GM23338 (cell line): ENCODE data around the gene SIAH1. TPM values are rescaled to one million over a fixed set of nuclear protein-coding genes. Genes with fewer than 3 reads are reported as not detected.

ENCODE experiments used
- ATAC-seq: fragments of 200-7000 bp; cut with Tn5 transposase; 3 replicates; pipeline ENCODE4 v1.9.1; 2020
- DNase-seq: peaks from one replicate; pipeline ENCODE4 v3.0.0-alpha.2; 2015; ENCODE audit warnings: low spot score
- H2AFZ ChIP-seq: fragments of 200-600 bp; sonication (generic); 2 replicates; pipeline ENCODE4 v1.8.0; 2016; ENCODE audit warnings: antibody characterized with exemption, mild to moderate bottlenecking, moderate library complexity
- H3F3A ChIP-seq: fragments of 200-600 bp; sonication (generic); replicated peaks from 2 replicates; pipeline ENCODE4 v1.8.0; 2017; ENCODE audit warnings: antibody characterized with exemption, mixed run types, low read depth
- H3K27ac ChIP-seq: fragments of 200-600 bp; sonication (generic); 2 replicates; pipeline ENCODE4 v1.6.1; 2016; ENCODE audit warnings: low read depth
- H3K27me3 ChIP-seq: fragments of 200-600 bp; sonication (generic); 2 replicates; pipeline ENCODE4 v1.8.0; 2016; ENCODE audit warnings: mild to moderate bottlenecking, mixed run types, moderate library complexity; ENCODE audit not compliant: insufficient read depth
- H3K36me3 ChIP-seq: fragments of 200-600 bp; sonication (generic); 2 replicates; pipeline ENCODE4 v1.8.0; 2016; ENCODE audit warnings: mild to moderate bottlenecking; ENCODE audit not compliant: insufficient read depth
- H3K4me1 ChIP-seq: fragments of 200-600 bp; sonication (generic); 2 replicates; pipeline ENCODE4 v1.8.0; 2016; ENCODE audit warnings: mild to moderate bottlenecking, moderate library complexity; ENCODE audit not compliant: insufficient read depth
- H3K4me2 ChIP-seq: fragments of 200-600 bp; sonication (generic); 2 replicates; pipeline ENCODE4 v1.7.1; 2017; ENCODE audit warnings: mixed run types
- H3K4me3 ChIP-seq: fragments of 200-600 bp; sonication (generic); 2 replicates; pipeline ENCODE4 v1.6.1; 2016; ENCODE audit warnings: mixed run types
- H3K79me2 ChIP-seq: fragments of 200-600 bp; sonication (generic); replicated peaks from 2 replicates; pipeline ENCODE4 v1.8.0; 2017; ENCODE audit warnings: mild to moderate bottlenecking; ENCODE audit not compliant: insufficient read depth
- H3K9me2 ChIP-seq: fragments of 200-600 bp; sonication (generic); 2 replicates; pipeline ENCODE4 v1.8.0; 2017; ENCODE audit not compliant: insufficient read depth
- H4K20me1 ChIP-seq: fragments of 200-600 bp; sonication (generic); replicated peaks from 2 replicates; pipeline ENCODE4 v1.8.0; 2017; ENCODE audit warnings: mild to moderate bottlenecking; ENCODE audit not compliant: insufficient read depth
- H3K27ac Mint-ChIP-seq: 2 replicates; pipeline ENCODE4 v1.8.0; 2020; ENCODE audit warnings: inconsistent platforms, mild to moderate bottlenecking, moderate library complexity, mixed read lengths
- H3K27me3 Mint-ChIP-seq: 3 replicates; pipeline ENCODE4 v1.8.0; 2022; ENCODE audit warnings: low read depth, mild to moderate bottlenecking, moderate library complexity, mixed read lengths, inconsistent platforms; ENCODE audit not compliant: insufficient read depth, poor library complexity
- H3K36me3 Mint-ChIP-seq: 3 replicates; pipeline ENCODE4 v1.8.0; 2021; ENCODE audit warnings: low read depth, mild to moderate bottlenecking, inconsistent platforms, moderate library complexity, mixed read lengths
- H3K4me1 Mint-ChIP-seq: 3 replicates; pipeline ENCODE4 v1.8.0; 2020; ENCODE audit warnings: mild to moderate bottlenecking, inconsistent platforms, mixed read lengths
- H3K4me3 Mint-ChIP-seq: 3 replicates; pipeline ENCODE4 v1.8.0; 2021; ENCODE audit warnings: moderate library complexity, mild to moderate bottlenecking, inconsistent platforms, mixed read lengths
- H3K9me3 Mint-ChIP-seq: 3 replicates; pipeline ENCODE4 v1.8.0; 2020; ENCODE audit warnings: moderate library complexity, mild to moderate bottlenecking, inconsistent platforms, mixed read lengths
- CREB1 ChIP-seq: fragments of 250-450 bp; sonication (Bioruptor Pico); IDR thresholded peaks from 2 replicates; pipeline ENCODE4 v1.5.0; 2020; ENCODE audit warnings: low read depth, mild to moderate bottlenecking, moderate library complexity
- JUNB ChIP-seq: IDR thresholded peaks from one replicate; pipeline ENCODE4 v1.6.1; 2016; ENCODE audit warnings: antibody characterized with exemption; ENCODE audit not compliant: unreplicated experiment
- STAT1 ChIP-seq: IDR thresholded peaks from one replicate; pipeline ENCODE4 v1.6.1; 2016; ENCODE audit warnings: antibody characterized with exemption; ENCODE audit not compliant: unreplicated experiment
- ZNF114 ChIP-seq: fragments of 250-450 bp; sonication (Bioruptor Pico); IDR thresholded peaks from 2 replicates; pipeline ENCODE4 v1.5.0; 2020; ENCODE audit warnings: mild to moderate bottlenecking, moderate library complexity
- ZNF331 ChIP-seq: fragments of 250-450 bp; sonication (Bioruptor Pico); IDR thresholded peaks from 2 replicates; pipeline ENCODE4 v1.5.0; 2020; ENCODE audit warnings: low read depth, mild to moderate bottlenecking, moderate library complexity
- polyA plus RNA-seq: library from polyadenylated mRNA; unstranded; fragments of >200 nt; fragmentation: Nextera tagmentation; extraction: Ambion mirVana; gene quantifications from 2 replicates; pipeline ENCODE4 v1.2.1, GENCODE V29; 2016
- total RNA-seq: library from RNA; depleted of rRNA; stranded (reverse); fragments of >200 nt; shearing (Covaris generic); gene quantifications from 2 replicates; pipeline ENCODE4 v1.2.3, GENCODE V29; 2014
- TF ChIP-seq, protein P1 (sequence below): IDR thresholded peaks from one replicate; pipeline ENCODE4 v1.6.1; 2018; ENCODE audit warnings: antibody characterized with exemption; ENCODE audit not compliant: unreplicated experiment
- TF ChIP-seq, protein P2 (sequence below), 2 experiments: fragments of 200-600 bp in 1 of 2; sonication (generic) in 1 of 2; conservative IDR thresholded peaks; 2 replicates each; pipeline versions ENCODE4 v1.5.1 to v1.6.1; 2016 to 2017; ENCODE audit warnings: antibody characterized with exemption in 2 of 2, low read depth in 2 of 2, mild to moderate bottlenecking in 2 of 2, moderate library complexity in 1 of 2
- TF ChIP-seq, protein P3 (sequence below): IDR thresholded peaks from 2 replicates; pipeline ENCODE4 v1.6.1; 2016; ENCODE audit warnings: antibody characterized with exemption

The SIAH1 gene
- total and polyA plus RNA-seq, 2 experiments from 2014 or later, result 42.0 to 52.7 TPM

DNA sequence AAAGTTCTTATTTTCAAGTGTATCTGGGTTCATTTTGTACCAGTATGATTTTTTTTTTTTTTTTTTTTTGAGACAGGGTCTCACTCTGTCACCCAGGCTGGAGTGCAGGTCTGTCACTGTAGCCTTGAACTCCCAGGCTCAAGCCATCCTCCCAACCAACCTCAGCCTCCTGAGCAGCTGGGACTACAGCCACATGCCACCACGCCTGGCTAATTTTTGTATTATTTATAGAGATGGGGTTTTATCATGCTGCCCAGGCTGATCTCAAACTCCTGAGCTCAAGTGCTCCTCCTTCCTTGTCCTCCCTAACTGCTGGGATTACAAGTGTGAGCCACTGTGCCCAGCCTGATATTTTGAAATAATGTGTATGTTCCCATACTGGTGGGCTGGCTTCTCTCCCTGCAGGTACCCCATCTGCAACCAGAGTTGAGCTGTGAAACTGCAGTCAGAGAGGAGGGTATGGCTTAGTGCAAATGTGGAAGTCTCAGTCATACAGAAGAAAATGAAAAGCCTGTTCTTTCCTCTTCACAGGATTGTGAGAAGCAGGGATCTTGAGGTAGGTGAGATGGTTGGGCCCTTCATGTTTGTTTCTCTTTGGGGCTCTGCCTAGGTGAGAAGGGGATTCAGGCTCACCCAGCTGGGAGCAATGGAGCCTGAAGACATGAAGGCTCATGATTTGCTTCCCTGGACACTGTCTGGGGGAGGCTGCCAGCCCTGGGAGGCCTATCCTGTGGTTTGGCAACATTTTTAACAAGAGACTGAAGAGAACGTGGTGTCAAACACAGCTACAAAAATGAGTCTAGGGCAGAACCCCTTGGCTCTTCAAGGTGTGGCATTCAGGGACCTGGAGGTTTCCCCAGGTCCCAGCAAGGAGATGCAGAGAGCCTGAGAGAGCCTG is 41.3 kb upstream of the SIAH1 start:
- no peak overlapping the region for H2AFZ ChIP-seq
- no peaks in the 10 kb centered on the region for H3K9me2 ChIP-seq
- no peak overlapping the region for H3K27ac ChIP-seq
- no peaks in the 10 kb centered on the region; the same call in 2 of the 3 replicates for H3K9me3 Mint-ChIP-seq
- no peak overlapping the region for H3K4me3 ChIP-seq
- TF ChIP-seq CREB1 (CRISPR knock-in tag) (no peak), ZNF331 (CRISPR knock-in tag) (no peak), STAT1 (no peak)
- TF ChIP-seq, protein P1, sequence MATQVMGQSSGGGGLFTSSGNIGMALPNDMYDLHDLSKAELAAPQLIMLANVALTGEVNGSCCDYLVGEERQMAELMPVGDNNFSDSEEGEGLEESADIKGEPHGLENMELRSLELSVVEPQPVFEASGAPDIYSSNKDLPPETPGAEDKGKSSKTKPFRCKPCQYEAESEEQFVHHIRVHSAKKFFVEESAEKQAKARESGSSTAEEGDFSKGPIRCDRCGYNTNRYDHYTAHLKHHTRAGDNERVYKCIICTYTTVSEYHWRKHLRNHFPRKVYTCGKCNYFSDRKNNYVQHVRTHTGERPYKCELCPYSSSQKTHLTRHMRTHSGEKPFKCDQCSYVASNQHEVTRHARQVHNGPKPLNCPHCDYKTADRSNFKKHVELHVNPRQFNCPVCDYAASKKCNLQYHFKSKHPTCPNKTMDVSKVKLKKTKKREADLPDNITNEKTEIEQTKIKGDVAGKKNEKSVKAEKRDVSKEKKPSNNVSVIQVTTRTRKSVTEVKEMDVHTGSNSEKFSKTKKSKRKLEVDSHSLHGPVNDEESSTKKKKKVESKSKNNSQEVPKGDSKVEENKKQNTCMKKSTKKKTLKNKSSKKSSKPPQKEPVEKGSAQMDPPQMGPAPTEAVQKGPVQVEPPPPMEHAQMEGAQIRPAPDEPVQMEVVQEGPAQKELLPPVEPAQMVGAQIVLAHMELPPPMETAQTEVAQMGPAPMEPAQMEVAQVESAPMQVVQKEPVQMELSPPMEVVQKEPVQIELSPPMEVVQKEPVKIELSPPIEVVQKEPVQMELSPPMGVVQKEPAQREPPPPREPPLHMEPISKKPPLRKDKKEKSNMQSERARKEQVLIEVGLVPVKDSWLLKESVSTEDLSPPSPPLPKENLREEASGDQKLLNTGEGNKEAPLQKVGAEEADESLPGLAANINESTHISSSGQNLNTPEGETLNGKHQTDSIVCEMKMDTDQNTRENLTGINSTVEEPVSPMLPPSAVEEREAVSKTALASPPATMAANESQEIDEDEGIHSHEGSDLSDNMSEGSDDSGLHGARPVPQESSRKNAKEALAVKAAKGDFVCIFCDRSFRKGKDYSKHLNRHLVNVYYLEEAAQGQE, result no peak
- TF ChIP-seq, protein P2, sequence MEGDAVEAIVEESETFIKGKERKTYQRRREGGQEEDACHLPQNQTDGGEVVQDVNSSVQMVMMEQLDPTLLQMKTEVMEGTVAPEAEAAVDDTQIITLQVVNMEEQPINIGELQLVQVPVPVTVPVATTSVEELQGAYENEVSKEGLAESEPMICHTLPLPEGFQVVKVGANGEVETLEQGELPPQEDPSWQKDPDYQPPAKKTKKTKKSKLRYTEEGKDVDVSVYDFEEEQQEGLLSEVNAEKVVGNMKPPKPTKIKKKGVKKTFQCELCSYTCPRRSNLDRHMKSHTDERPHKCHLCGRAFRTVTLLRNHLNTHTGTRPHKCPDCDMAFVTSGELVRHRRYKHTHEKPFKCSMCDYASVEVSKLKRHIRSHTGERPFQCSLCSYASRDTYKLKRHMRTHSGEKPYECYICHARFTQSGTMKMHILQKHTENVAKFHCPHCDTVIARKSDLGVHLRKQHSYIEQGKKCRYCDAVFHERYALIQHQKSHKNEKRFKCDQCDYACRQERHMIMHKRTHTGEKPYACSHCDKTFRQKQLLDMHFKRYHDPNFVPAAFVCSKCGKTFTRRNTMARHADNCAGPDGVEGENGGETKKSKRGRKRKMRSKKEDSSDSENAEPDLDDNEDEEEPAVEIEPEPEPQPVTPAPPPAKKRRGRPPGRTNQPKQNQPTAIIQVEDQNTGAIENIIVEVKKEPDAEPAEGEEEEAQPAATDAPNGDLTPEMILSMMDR (conservative IDR thresholded peaks at IDR 0.05; ENCODE audit: low read depth in 2 of 2), result no peak
- no peak overlapping the region for H3K27ac Mint-ChIP-seq
- H3K4me1 ChIP-seq, result no peaks in the 10 kb centered on the region
- H4K20me1 ChIP-seq, result no peaks in the 10 kb centered on the region
- peaks cover 7% of the 10 kb centered on the region for H3K27me3 Mint-ChIP-seq
- ATAC-seq (no peak), DNase-seq (no peak)
- no peaks in the 10 kb centered on the region for H3F3A ChIP-seq
- H3K27me3 ChIP-seq, result no peaks in the 10 kb centered on the region
- no peaks in the 10 kb centered on the region for H3K36me3 ChIP-seq
- no peak overlapping the region for H3K4me3 Mint-ChIP-seq
- H3K36me3 Mint-ChIP-seq, result no peaks in the 10 kb centered on the region
- H3K79me2 ChIP-seq, result no peaks in the 10 kb centered on the region
- H3K4me2 ChIP-seq, result no peak overlapping the region
- no peaks in the 10 kb centered on the region for H3K4me1 Mint-ChIP-seq

DNA sequence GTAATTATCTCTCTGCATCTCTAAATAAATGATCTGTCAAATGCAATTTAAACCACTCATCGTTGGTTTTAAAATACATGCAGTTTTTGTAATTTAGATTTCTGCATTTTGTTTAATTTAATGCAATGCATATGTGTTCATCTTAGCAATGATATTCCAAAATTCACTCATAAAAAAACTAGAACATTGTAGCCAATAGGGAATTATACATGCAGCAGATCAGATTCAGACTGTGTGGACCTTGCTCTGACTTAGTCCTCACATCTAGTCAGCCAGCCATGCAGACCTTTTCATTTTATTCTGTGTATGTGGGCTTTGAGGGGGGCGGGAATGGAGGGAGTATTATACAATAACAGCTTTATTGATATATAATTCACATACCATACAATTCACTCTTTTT is 37.3 kb upstream of the SIAH1 start:
- H3K27ac ChIP-seq, result no peak overlapping the region
- DNase-seq, result no peak
- Mint-ChIP-seq H3K9me3 (peaks cover 5% of the 10 kb centered on the region), H3K4me1 (no peaks in the 10 kb centered on the region), H3K27ac (no peak overlapping the region), H3K27me3 (peaks cover 6% of the 10 kb centered on the region), H3K36me3 (0 out of 3 replicates have a peak, but pooled peaks cover 3% of the 10 kb centered on the region), H3K4me3 (no peak overlapping the region)
- no peak overlapping the region for H2AFZ ChIP-seq
- no peak for ATAC-seq
- no peak for TF ChIP-seq ZNF114
- no peak for TF ChIP-seq STAT1
- no peak for TF ChIP-seq JUNB
- no peak for TF ChIP-seq CREB1 (CRISPR knock-in tag)
- TF ChIP-seq, protein P3, sequence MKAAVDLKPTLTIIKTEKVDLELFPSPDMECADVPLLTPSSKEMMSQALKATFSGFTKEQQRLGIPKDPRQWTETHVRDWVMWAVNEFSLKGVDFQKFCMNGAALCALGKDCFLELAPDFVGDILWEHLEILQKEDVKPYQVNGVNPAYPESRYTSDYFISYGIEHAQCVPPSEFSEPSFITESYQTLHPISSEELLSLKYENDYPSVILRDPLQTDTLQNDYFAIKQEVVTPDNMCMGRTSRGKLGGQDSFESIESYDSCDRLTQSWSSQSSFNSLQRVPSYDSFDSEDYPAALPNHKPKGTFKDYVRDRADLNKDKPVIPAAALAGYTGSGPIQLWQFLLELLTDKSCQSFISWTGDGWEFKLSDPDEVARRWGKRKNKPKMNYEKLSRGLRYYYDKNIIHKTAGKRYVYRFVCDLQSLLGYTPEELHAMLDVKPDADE, result no peak
- no peaks in the 10 kb centered on the region for H3K79me2 ChIP-seq
- no peaks in the 10 kb centered on the region for H3K4me1 ChIP-seq
- no peaks in the 10 kb centered on the region for H3K27me3 ChIP-seq
- H3F3A ChIP-seq, result no peaks in the 10 kb centered on the region
- no peaks in the 10 kb centered on the region for H4K20me1 ChIP-seq
- no peak overlapping the region for H3K4me3 ChIP-seq
- H3K9me2 ChIP-seq, result no peaks in the 10 kb centered on the region
- no peaks in the 10 kb centered on the region for H3K36me3 ChIP-seq
- H3K4me2 ChIP-seq, result no peak overlapping the region
